ENCODE data around the gene AP5B1. TPM values are rescaled to one million over a fixed set of nuclear protein-coding genes. Genes with fewer than 3 reads are reported as not detected.
A peak's percentile ranks its signal among the peaks of the same experiment; 100 is the strongest.

Gene AP5B1
- total and polyA plus RNA-seq, 4 donors = 3.3 to 16.7 (median 13.3) TPM

- peak overlapping the region; percentile 62 to 84 for H3K4me3 ChIP-seq (ENCODE audit: low read length in 2 of 2)
- ATAC-seq (ENCODE audit: low FRiP score) = peak; percentile 31
- no peaks in the 10 kb centered on the region for H3K27me3 ChIP-seq (ENCODE audit: control insufficient read depth in 1 of 2, insufficient read depth in 2 of 2, low read length in 1 of 2)
- H3K36me3 ChIP-seq (ENCODE audit: control insufficient read depth in 1 of 2, insufficient read depth in 2 of 2, low read length in 1 of 2) = peaks cover 0 to 4% of the 10 kb centered on the region in 2 donors
- no peaks in the 10 kb centered on the region for H3K9me3 ChIP-seq (ENCODE audit: control insufficient read depth, low read length)
- intact Hi-C loops (cut with DNase I) = loop anchor here in 1 of 2 donors (2.0 to 5.0 kb wide), 2 partner anchors 37 to 69 kb away; partner anchors contain the start of gene KAT5
- peak; percentile 69 to 81 for DNase-seq
- no peaks in the 10 kb centered on the region for H3K4me1 ChIP-seq (ENCODE audit: control insufficient read depth in 1 of 2, insufficient read depth in 2 of 2, low read length in 2 of 2)
- H3K27ac ChIP-seq (ENCODE audit: low read depth in 1 of 2, low read length in 2 of 2) = no peak overlapping the region
- WGBS, 2 donors = 9% methylated on average over 58 to 83 of the region's 83 CpGs
Measured at GRCh38 chr11:65781152-65781961, 581 bp upstream of the AP5B1 start.

GRCh38 chr11:65779919-65780769 lies 632 bp downstream of the AP5B1 start:
- intact Hi-C loops (cut with DNase I) = loop anchor here (2.0 to 5.0 kb wide), 3 partner anchors 37 to 68 kb away; partner anchors contain the start of gene KAT5 (in 1 of the 2)
- DNase-seq (peak; percentile 86 to 93), ATAC-seq (ENCODE audit: low FRiP score) (peak; percentile 87)
- Histone ChIP-seq H3K27ac (ENCODE audit: low read depth in 1 of 2, low read length in 2 of 2) (no peak overlapping the region), H3K4me1 (ENCODE audit: control insufficient read depth in 1 of 2, insufficient read depth in 2 of 2, low read length in 2 of 2) (no peaks in the 10 kb centered on the region), H3K27me3 (ENCODE audit: control insufficient read depth in 1 of 2, insufficient read depth in 2 of 2, low read length in 1 of 2) (no peaks in the 10 kb centered on the region), H3K4me3 (ENCODE audit: low read length in 2 of 2) (peak overlapping the region; percentile 84 to 87), H3K36me3 (ENCODE audit: control insufficient read depth in 1 of 2, insufficient read depth in 2 of 2, low read length in 1 of 2) (peaks cover 0 to 4% of the 10 kb centered on the region in 2 donors), H3K9me3 (ENCODE audit: control insufficient read depth, low read length) (no peaks in the 10 kb centered on the region)
- 4 to 7% methylated on average over 58 to 76 of the region's 76 CpGs for WGBS, 2 donors

GRCh38 chr11:65779669-65779918 lies 1.2 kb downstream of the AP5B1 start:
- Histone ChIP-seq H3K9me3 (ENCODE audit: control insufficient read depth, low read length) (no peaks in the 10 kb centered on the region), H3K36me3 (ENCODE audit: control insufficient read depth in 1 of 2, insufficient read depth in 2 of 2, low read length in 1 of 2) (peaks cover 0 to 4% of the 10 kb centered on the region in 2 donors), H3K4me3 (ENCODE audit: low read length in 2 of 2) (peak overlapping the region; percentile 84 to 87), H3K27ac (ENCODE audit: low read depth in 1 of 2, low read length in 2 of 2) (no peak overlapping the region), H3K4me1 (ENCODE audit: control insufficient read depth in 1 of 2, insufficient read depth in 2 of 2, low read length in 2 of 2) (no peaks in the 10 kb centered on the region), H3K27me3 (ENCODE audit: control insufficient read depth in 1 of 2, insufficient read depth in 2 of 2, low read length in 1 of 2) (no peaks in the 10 kb centered on the region)
- WGBS, 2 donors = 86% methylated on average over 12 of the region's 12 CpGs
- intact Hi-C loops (cut with DNase I) = loop anchor here in 1 of 2 donors (5.0 kb wide), 1 partner anchor 38 kb away; no protein-coding TSS in a partner anchor
- ATAC-seq (ENCODE audit: low FRiP score) = no peak
- DNase-seq = no peak

GRCh38 chr11:65778901-65779668 lies 1.7 kb downstream of the AP5B1 start:
- no peak overlapping the region for H3K27ac ChIP-seq (ENCODE audit: low read depth in 1 of 2, low read length in 2 of 2)
- peak in 1 of 2 donors; percentile 62 for DNase-seq

GRCh38 chr11:65778431-65778900 lies 2.3 kb downstream of the AP5B1 start:
- intact Hi-C loops (cut with DNase I) = loop anchor here in 1 of 2 donors (5.0 kb wide), 1 partner anchor 39 kb away; no protein-coding TSS in a partner anchor
- ATAC-seq (ENCODE audit: low FRiP score) (no peak), DNase-seq (peak in 1 of 2 donors; percentile 74)
- Histone ChIP-seq H3K4me3 (ENCODE audit: low read length in 2 of 2) (no peak overlapping the region), H3K36me3 (ENCODE audit: control insufficient read depth in 1 of 2, insufficient read depth in 2 of 2, low read length in 1 of 2) (peaks cover 0 to 4% of the 10 kb centered on the region in 2 donors), H3K27me3 (ENCODE audit: control insufficient read depth in 1 of 2, insufficient read depth in 2 of 2, low read length in 1 of 2) (no peaks in the 10 kb centered on the region), H3K9me3 (ENCODE audit: control insufficient read depth, low read length) (no peaks in the 10 kb centered on the region), H3K4me1 (ENCODE audit: control insufficient read depth in 1 of 2, insufficient read depth in 2 of 2, low read length in 2 of 2) (no peaks in the 10 kb centered on the region), H3K27ac (ENCODE audit: low read depth in 1 of 2, low read length in 2 of 2) (no peak overlapping the region)
- 95% methylated on average over 15 to 20 of the region's 20 CpGs for WGBS, 2 donors

More at GRCh38 chr11:65778901-65779668, 1.7 kb downstream of the AP5B1 start:
- intact Hi-C loops (cut with DNase I) = loop anchor here in 1 of 2 donors (5.0 kb wide), 1 partner anchor 38 kb away; no protein-coding TSS in a partner anchor
- Histone ChIP-seq H3K27me3 (ENCODE audit: control insufficient read depth in 1 of 2, insufficient read depth in 2 of 2, low read length in 1 of 2) (no peaks in the 10 kb centered on the region), H3K36me3 (ENCODE audit: control insufficient read depth in 1 of 2, insufficient read depth in 2 of 2, low read length in 1 of 2) (peaks cover 0 to 4% of the 10 kb centered on the region in 2 donors), H3K9me3 (ENCODE audit: control insufficient read depth, low read length) (no peaks in the 10 kb centered on the region), H3K4me1 (ENCODE audit: control insufficient read depth in 1 of 2, insufficient read depth in 2 of 2, low read length in 2 of 2) (no peaks in the 10 kb centered on the region), H3K4me3 (ENCODE audit: low read length in 2 of 2) (no peak overlapping the region)
- WGBS, 2 donors = 95% methylated on average over 24 to 25 of the region's 25 CpGs
- no peak for ATAC-seq (ENCODE audit: low FRiP score)

GRCh38 chr11:65777821-65778361 lies 2.9 kb downstream of the AP5B1 start:
- no peak overlapping the region for H3K27ac ChIP-seq (ENCODE audit: low read depth in 1 of 2, low read length in 2 of 2)
- intact Hi-C loops (cut with DNase I) = loop anchor here in 1 of 2 donors (5.0 kb wide), 1 partner anchor 39 kb away; no protein-coding TSS in a partner anchor
- H3K36me3 ChIP-seq (ENCODE audit: control insufficient read depth in 1 of 2, insufficient read depth in 2 of 2, low read length in 1 of 2) = peaks cover 0 to 4% of the 10 kb centered on the region in 2 donors
- H3K4me3 ChIP-seq (ENCODE audit: low read length in 2 of 2) = no peak overlapping the region
- ATAC-seq (ENCODE audit: low FRiP score) (no peak), DNase-seq (peak in 1 of 2 donors; percentile 73)
- H3K4me1 ChIP-seq (ENCODE audit: control insufficient read depth in 1 of 2, insufficient read depth in 2 of 2, low read length in 2 of 2) = no peaks in the 10 kb centered on the region
- WGBS, 2 donors = 86 to 90% methylated on average over 23 of the region's 23 CpGs
- no peaks in the 10 kb centered on the region for H3K9me3 ChIP-seq (ENCODE audit: control insufficient read depth, low read length)
- H3K27me3 ChIP-seq (ENCODE audit: control insufficient read depth in 1 of 2, insufficient read depth in 2 of 2, low read length in 1 of 2) = no peaks in the 10 kb centered on the region

- H3K27me3 ChIP-seq (ENCODE audit: control insufficient read depth in 1 of 2, insufficient read depth in 2 of 2, low read length in 1 of 2) = no peaks in the 10 kb centered on the region
- WGBS, 2 donors = 77 to 79% methylated on average over 8 of the region's 8 CpGs
- no peak overlapping the region for H3K27ac ChIP-seq (ENCODE audit: low read depth in 1 of 2, low read length in 2 of 2)
- intact Hi-C loops (cut with DNase I) = loop anchor here in 1 of 2 donors (5.0 kb wide), 1 partner anchor 40 kb away; no protein-coding TSS in a partner anchor
- no peak overlapping the region for H3K4me3 ChIP-seq (ENCODE audit: low read length in 2 of 2)
- no peaks in the 10 kb centered on the region for H3K9me3 ChIP-seq (ENCODE audit: control insufficient read depth, low read length)
- peak in 1 of 2 donors; percentile 38 for DNase-seq
- ATAC-seq (ENCODE audit: low FRiP score) = no peak
- peaks cover 0 to 4% of the 10 kb centered on the region in 2 donors for H3K36me3 ChIP-seq (ENCODE audit: control insufficient read depth in 1 of 2, insufficient read depth in 2 of 2, low read length in 1 of 2)
- H3K4me1 ChIP-seq (ENCODE audit: control insufficient read depth in 1 of 2, insufficient read depth in 2 of 2, low read length in 2 of 2) = no peaks in the 10 kb centered on the region
Measured at GRCh38 chr11:65777241-65777640, 3.5 kb downstream of the AP5B1 start.
